Measurements from ENCODE around the gene SERGEF.

- TF ChIP-seq CTCF (IDR thresholded peaks at IDR 0.05; ENCODE audit: insufficient read depth, low read length) (no peak), POLR2AphosphoS5 (IDR thresholded peaks at IDR 0.05; ENCODE audit: low read depth) (no peak), GABPA (IDR thresholded peaks at IDR 0.05; ENCODE audit: low read depth) (no peak), SPI1 (IDR thresholded peaks at IDR 0.05; ENCODE audit: borderline replicate concordance, low read depth) (no peak), REST (IDR thresholded peaks at IDR 0.05; ENCODE audit: insufficient replicate concordance, low read depth) (no peak)
These were observed 117.8 kb downstream of the SERGEF start for GRCh38 chr11:17894929-17895658.

Measured in HL-60 (cell line).